Mucosa of gallbladder (tissue), 1 donor: ENCODE results near the gene DHRS7B. TPM values are rescaled to one million over a fixed set of nuclear protein-coding genes. Genes with fewer than 3 reads are reported as not detected.
"Not testable (repeated sequence)": the region's sequence is repeated elsewhere in the genome, so short reads cannot be mapped to it uniquely, and the experiment has no call there.

Experiments
- DNase-seq: peaks from one replicate; pipeline ENCODE4 v3.0.0-alpha.2; 2020; ENCODE audit warnings: low spot score
- total RNA-seq: library from RNA; stranded (reverse); gene quantifications from one replicate; pipeline ENCODE4 v1.2.1, GENCODE V29; 2021
- donor health status: DM: no; HTN: no; CAD: no.

DHRS7B gene
- total RNA-seq, result 30.3 TPM

GRCh38 chr17:21126645-21127508 is at the start of gene DHRS7B:
TSS of gene DHRS7B (plus strand) at chr17:21126964. CDS start at chr17:21126972, 8 bp downstream.
- DNase-seq, result peak; percentile 96

- DNase-seq, result no peak
Measured at GRCh38 chr17:21077281-21077680, 49.5 kb upstream of the DHRS7B start.

- DNase-seq, result no peak
Measured at GRCh38 chr17:21078016-21078780, 48.6 kb upstream of the DHRS7B start.

- no peak for DNase-seq
Measured at GRCh38 chr17:21079196-21079595, 47.6 kb upstream of the DHRS7B start.

GRCh38 chr17:21082001-21082436 is 44.7 kb upstream of the DHRS7B start:
- no peak for DNase-seq

GRCh38 chr17:21085280-21085679 is 41.5 kb upstream of the DHRS7B start:
- not testable (repeated sequence) for DNase-seq

GRCh38 chr17:21085707-21086106 is 41.1 kb upstream of the DHRS7B start:
- no peak for DNase-seq

GRCh38 chr17:21089145-21089544 is 37.6 kb upstream of the DHRS7B start:
- DNase-seq, result no peak

- no peak for DNase-seq
Measured at GRCh38 chr17:21089933-21090901, 36.5 kb upstream of the DHRS7B start.

GRCh38 chr17:21090902-21091618 is 35.7 kb upstream of the DHRS7B start:
- DNase-seq, result no peak

- DNase-seq, result no peak
Measured at GRCh38 chr17:21094298-21094704, 32.5 kb upstream of the DHRS7B start.

GRCh38 chr17:21095735-21096134 is 31.0 kb upstream of the DHRS7B start:
- DNase-seq, result no peak

GRCh38 chr17:21096874-21097273 is 29.9 kb upstream of the DHRS7B start:
- DNase-seq, result no peak

- peak; percentile 23 for DNase-seq
Measured at GRCh38 chr17:21098934-21099689, 27.7 kb upstream of the DHRS7B start.

GRCh38 chr17:21100636-21101035 is 26.1 kb upstream of the DHRS7B start:
- DNase-seq, result no peak

GRCh38 chr17:21104608-21105007 is 22.2 kb upstream of the DHRS7B start:
- DNase-seq, result no peak

- no peak for DNase-seq
Measured at GRCh38 chr17:21105064-21105894, 21.5 kb upstream of the DHRS7B start.

- DNase-seq, result no peak
Measured at GRCh38 chr17:21106316-21106715, 20.4 kb upstream of the DHRS7B start.

GRCh38 chr17:21107067-21107650 is 19.6 kb upstream of the DHRS7B start:
- DNase-seq, result not testable (repeated sequence)
